HG03103 (cell line): ENCODE results near the gene CD48.

Experiments used
- ATAC-seq: cut with Tn5 transposase; IDR thresholded peaks from one replicate; pipeline ENCODE4 v1.9.1; 2021; ENCODE audit warnings: low read depth; ENCODE audit not compliant: unreplicated experiment

CD48 gene, protein sequence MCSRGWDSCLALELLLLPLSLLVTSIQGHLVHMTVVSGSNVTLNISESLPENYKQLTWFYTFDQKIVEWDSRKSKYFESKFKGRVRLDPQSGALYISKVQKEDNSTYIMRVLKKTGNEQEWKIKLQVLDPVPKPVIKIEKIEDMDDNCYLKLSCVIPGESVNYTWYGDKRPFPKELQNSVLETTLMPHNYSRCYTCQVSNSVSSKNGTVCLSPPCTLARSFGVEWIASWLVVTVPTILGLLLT

DNA sequence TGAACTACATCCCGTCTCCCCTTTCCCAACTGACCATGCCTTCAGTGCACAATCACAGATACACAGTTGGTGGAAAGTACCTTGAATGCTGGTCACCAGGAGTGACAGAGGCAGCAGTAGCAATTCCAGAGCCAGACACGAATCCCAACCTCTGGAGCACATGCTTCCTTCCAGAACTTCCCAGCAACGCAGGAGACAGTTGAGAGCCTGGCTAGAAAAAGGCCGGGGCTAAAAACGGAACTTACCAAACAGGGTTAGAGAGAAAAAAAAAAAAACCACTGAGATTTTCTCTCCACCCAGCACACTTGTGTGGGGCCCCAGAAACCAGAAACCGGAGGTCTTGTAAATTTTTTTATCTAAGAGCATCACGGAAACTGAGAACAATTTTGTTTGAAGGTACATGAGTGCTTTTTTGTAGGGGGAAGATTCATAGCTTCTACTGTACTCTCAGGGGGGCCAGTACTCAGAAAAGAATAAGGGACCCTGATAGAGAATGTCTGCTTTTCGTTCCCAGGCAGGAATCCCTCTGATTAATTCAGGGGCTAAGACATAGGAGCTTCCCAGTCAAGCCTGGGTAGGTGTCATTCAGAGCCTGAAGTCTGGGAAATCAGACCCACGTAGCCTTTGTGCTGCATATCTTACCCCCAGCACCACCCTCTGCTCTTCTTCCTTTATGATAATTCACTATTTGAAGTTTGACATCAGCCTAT is at the start of gene CD48:
Gene CD48 (minus strand): TSS at position 221 of the 710 bp plus-strand sequence. CDS start 59 bp downstream, at position 162.
- ATAC-seq = peak; percentile 33

- ATAC-seq = no peak
Observed at GRCh38 chr1:160761046-160761445, 49.4 kb upstream of the CD48 start.

DNA sequence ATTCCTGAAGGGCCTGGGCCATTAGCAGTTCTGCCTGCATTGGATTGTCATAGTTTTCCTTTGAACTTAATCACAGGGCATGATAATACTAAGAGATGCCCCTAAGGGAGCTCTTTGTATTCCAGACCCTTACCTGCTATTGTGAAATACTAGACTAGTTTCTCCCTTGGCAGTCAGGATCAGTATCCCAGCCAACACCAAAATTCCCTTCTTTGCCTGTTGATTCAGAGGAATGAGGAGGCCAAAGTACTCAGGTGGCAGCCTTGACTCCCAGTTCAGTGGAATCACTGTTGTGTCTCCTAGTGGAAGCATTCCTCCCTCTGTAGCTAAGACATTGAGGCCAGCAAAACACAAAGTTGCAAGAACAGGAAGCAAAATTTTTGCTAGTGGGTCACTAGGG is 48.1 kb upstream of the CD48 start:
- no peak for ATAC-seq

- no peak for ATAC-seq
Observed at GRCh38 chr1:160758521-160758920, 46.9 kb upstream of the CD48 start.

DNA sequence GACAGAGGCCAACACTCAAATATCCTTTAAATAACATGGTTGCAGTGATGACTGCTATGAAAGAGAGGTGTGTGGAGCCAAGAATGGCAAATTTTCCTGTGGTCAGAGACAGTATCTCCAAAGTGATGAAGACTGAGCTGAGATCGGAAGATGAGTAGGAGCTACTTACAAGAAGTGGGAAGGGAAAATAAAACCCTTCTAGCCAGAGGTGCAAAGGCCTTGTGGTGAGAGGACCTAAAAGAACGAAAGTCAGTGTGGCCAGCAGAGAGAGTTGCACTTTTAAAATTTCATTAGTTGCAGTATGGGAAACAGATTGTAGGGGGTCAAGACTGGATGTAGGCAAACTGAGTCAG is 45.2 kb upstream of the CD48 start:
- ATAC-seq = no peak

- no peak for ATAC-seq
Observed at GRCh38 chr1:160755911-160756848, 44.6 kb upstream of the CD48 start.

- no peak for ATAC-seq
Observed at GRCh38 chr1:160755461-160755860, 43.8 kb upstream of the CD48 start.

DNA sequence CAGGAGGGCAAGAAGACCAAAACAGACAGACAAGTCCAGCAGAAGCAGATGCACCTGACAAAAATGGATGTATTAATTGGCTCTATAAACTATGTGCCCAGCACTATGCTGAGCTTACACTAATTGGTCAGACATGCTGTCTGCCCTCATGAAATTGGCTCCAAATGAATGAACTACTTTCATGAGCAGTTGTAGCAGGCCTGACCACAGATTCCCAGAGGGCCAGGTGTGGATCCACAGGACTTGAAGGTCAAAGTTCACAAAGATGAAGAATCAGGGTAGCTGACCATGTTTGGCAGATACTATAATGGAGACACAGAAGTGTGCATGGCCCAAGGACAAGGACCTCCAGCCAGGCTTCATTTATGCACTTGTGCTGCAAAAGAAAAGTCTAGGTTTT is 42.0 kb upstream of the CD48 start:
- no peak for ATAC-seq

- no peak for ATAC-seq
Observed at GRCh38 chr1:160752924-160753323, 41.3 kb upstream of the CD48 start.

DNA sequence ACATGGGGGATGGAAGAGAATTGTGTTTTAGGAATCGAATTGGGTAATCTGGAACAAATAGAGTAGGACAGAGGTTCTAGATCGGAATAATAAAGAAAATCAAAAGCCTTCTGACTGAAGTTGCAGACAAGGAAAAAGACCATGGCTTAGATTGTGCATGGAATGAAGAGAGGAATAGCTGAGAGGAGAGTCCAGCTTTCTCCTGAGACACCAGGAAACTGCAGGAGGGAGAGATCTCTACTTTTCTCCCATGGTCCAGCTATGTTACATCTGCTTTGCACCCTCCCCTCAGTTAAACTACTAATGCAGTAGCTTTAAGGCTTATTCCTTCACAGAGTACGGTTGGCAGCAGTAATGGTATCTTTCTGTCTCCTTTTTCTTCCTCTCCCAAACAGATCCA is 40.8 kb upstream of the CD48 start:
- no peak for ATAC-seq

DNA sequence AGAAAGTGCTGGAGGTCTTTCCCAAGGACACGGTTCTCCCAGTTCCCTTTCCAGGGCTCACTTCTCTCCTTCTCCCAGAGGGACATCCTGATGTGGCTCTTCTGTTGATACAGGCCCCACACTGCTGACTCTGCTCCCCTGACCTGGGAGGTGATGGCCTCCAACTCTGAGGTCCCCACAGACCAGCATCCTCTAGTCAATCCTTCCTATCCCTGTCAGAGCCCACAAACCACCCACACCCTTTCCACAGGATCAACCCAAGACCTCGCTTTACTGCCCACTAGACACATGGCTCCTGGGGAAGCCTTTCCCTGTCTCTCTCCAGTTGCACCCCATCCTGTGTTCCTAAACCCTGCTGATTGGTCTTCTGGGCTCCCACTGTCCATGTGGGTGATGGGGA is 39.0 kb upstream of the CD48 start:
- ATAC-seq = no peak

- ATAC-seq = no peak
Observed at GRCh38 chr1:160748878-160749269, 37.3 kb upstream of the CD48 start.

DNA sequence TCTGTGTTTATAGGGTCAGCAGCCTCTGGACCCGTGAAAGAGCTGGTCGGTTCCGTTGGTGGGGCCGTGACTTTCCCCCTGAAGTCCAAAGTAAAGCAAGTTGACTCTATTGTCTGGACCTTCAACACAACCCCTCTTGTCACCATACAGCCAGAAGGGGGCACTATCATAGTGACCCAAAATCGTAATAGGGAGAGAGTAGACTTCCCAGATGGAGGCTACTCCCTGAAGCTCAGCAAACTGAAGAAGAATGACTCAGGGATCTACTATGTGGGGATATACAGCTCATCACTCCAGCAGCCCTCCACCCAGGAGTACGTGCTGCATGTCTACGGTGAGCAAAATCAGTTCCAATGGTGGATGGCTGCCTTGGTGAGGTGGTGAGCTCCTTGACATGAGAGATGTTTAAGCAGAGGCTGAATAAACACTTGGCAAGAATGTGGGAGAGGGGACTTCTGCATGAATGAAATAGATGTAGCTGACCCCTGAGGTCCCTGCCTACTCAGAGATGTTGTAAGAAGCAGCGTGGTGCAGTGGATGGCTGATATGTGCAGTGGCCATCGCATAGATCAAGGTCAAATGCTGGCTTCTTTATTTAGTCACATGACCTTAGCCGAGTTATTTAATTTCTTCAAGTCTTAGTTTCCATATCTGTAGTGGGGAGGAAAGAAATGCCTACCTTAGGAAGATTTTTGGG is 36.7 kb upstream of the CD48 start:
- no peak for ATAC-seq

DNA sequence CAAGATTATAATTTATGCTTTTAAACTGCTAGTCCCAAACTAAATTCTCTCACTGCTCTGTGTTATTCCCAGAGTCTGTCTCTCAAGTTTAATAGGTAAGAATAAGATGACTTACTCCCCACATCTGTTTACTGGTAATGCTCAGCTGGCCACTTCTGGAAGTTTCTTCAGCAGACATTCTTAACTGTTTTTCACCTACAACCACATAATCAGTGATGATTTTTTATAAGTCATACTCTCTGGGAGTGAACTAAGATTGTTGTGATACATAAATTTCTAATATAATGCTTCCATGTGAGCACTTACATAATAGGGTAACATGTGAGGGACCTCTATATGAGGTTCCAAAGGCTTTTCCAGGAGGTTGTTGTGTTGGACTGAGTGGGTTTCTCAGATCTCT is 36.1 kb upstream of the CD48 start:
- ATAC-seq = no peak

GRCh38 chr1:160746836-160747500 is 35.3 kb upstream of the CD48 start:
- no peak for ATAC-seq

- ATAC-seq = no peak
Observed at GRCh38 chr1:160745551-160745950, 33.9 kb upstream of the CD48 start.

DNA sequence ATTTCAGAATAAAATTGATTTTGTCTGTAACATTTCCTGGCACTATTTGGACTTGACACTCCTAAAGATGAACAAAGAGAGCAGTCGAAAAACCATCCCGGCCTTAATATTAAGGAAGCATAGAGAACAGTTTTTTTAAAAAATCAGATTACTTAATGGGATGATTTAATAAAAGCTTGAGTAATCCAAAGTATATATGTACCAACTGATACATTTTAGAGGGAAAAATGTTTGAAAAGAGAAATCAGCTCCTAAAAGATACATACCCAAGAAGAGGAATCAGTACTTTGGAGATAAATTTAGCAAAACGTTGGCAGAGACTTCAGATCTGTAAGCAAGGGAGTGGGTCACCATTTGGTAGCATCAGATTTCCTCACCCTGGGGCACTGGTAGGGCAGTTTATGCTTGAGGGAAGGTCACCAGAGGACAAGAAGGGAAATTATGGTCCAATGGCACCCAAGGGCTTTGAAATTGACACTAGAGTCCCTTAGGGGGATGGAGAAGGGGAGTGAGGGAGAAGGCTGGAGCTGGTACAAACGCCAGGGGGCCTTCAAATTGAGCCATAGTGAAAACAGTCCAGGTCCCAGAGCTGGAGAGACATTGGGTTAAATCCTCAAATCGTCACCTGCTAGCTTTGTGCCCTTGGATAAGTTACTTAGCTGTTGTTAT is 33.4 kb upstream of the CD48 start:
- ATAC-seq = no peak

- no peak for ATAC-seq
Observed at GRCh38 chr1:160744199-160744851, 32.7 kb upstream of the CD48 start.

GRCh38 chr1:160743266-160743665 is 31.6 kb upstream of the CD48 start:
- no peak for ATAC-seq
